ENCODE results near the gene SPRY4.

Gene SPRY4

GRCh38 chr5:142323480-142324135, 1.2 kb downstream of the SPRY4 start:
- H3K27ac ChIP-seq = no peak overlapping the region

GRCh38 chr5:142322747-142323479, 1.9 kb downstream of the SPRY4 start:
- TF ChIP-seq ZFX (IDR thresholded peaks at IDR 0.05) (no peak), CTCF (conservative IDR thresholded peaks at IDR 0.05) (no peak)
- H3K27ac ChIP-seq = no peak overlapping the region

More at GRCh38 chr5:142323480-142324135, 1.2 kb downstream of the SPRY4 start:
- TF ChIP-seq CTCF (conservative IDR thresholded peaks at IDR 0.05) (no peak), ZFX (IDR thresholded peaks at IDR 0.05) (no peak)

GRCh38 chr5:142322403-142322746, 2.4 kb downstream of the SPRY4 start:
- TF ChIP-seq ZFX (IDR thresholded peaks at IDR 0.05) (no peak), CTCF (conservative IDR thresholded peaks at IDR 0.05) (no peak)
- no peak overlapping the region for H3K27ac ChIP-seq

GRCh38 chr5:142320851-142321560, 3.8 kb downstream of the SPRY4 start:
- no peak overlapping the region for H3K27ac ChIP-seq
- TF ChIP-seq ZFX (IDR thresholded peaks at IDR 0.05) (no peak), CTCF (conservative IDR thresholded peaks at IDR 0.05) (no peak)

GRCh38 chr5:142320430-142320738, 4.4 kb downstream of the SPRY4 start:
- TF ChIP-seq ZFX (IDR thresholded peaks at IDR 0.05) (no peak), CTCF (conservative IDR thresholded peaks at IDR 0.05) (no peak)

GRCh38 chr5:142319560-142320429, 5.0 kb downstream of the SPRY4 start:
- TF ChIP-seq ZFX (IDR thresholded peaks at IDR 0.05) (no peak), CTCF (conservative IDR thresholded peaks at IDR 0.05) (no peak)
- no peak overlapping the region for H3K27ac ChIP-seq

More at GRCh38 chr5:142320430-142320738, 4.4 kb downstream of the SPRY4 start:
- no peak overlapping the region for H3K27ac ChIP-seq

Measured in C4-2B (cell line).